ENCODE measurements around the gene CDK12. TPM values are rescaled to one million over a fixed set of nuclear protein-coding genes. Genes with fewer than 3 reads are reported as not detected.
"Not testable (repeated sequence)": the region's sequence is repeated elsewhere in the genome, so short reads cannot be mapped to it uniquely, and the experiment has no call there.

CDK12 gene
- total and polyA plus RNA-seq, 9 donors: 17.8 to 65.9 (median 47.9) TPM

- WGBS, 3 donors: 93 to 97% (median 93%) methylated on average over 4 of the region's 4 CpGs
- intact Hi-C loops (cut with DNase I): no loop called here
- no peak overlapping the region for H3K27ac ChIP-seq
- no peaks in the 10 kb centered on the region for H3K9me3 ChIP-seq
- H3K36me3 ChIP-seq: no peaks in the 10 kb centered on the region
- no peak for TF ChIP-seq CTCF (IDR thresholded peaks at IDR 0.05)
- no peak for TF ChIP-seq POLR2A (IDR thresholded peaks at IDR 0.05)
- TF ChIP-seq EP300 (IDR thresholded peaks at IDR 0.05): no peak
- H3K4me1 ChIP-seq (ENCODE audit: insufficient read depth): peaks cover 3% of the 10 kb centered on the region
- DNase-seq: no peak
- H3K27me3 ChIP-seq: no peaks in the 10 kb centered on the region
- no peak overlapping the region for H3K4me3 ChIP-seq
Observed at GRCh38 chr17:39487946-39488345, 26.7 kb downstream of the CDK12 start.

DNA sequence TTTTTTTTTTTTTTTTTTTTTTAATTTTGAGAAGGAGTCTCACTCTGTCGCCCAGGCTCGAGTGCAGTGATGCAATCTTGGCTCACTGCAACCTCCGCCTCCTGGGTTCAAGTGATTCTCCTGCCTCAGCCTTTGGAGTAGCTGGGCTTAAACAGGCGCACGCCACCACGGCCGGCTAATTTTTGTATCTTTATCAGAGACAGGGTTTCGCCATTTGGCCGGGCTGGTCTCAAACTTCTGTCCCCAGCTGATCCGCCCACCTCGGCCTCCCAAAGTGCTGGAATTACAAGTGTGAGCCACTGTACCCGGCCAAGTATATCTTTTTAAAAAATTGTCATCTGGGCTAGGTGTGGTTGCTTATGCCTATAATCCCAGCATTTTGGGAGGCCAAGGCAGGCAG is 35.6 kb downstream of the CDK12 start:
- DNase-seq; H3K4me1 ChIP-seq (ENCODE audit: insufficient read depth); intact Hi-C loops (cut with DNase I); H3K27ac ChIP-seq; H3K36me3 ChIP-seq; H3K27me3 ChIP-seq; H3K4me3 ChIP-seq; H3K9me3 ChIP-seq: not testable (repeated sequence)
- 93 to 95% (median 94%) methylated on average over 12 of the region's 12 CpGs for WGBS, 3 donors

GRCh38 chr17:39507511-39507910 is 46.2 kb downstream of the CDK12 start:
- no peak for TF ChIP-seq POLR2A (IDR thresholded peaks at IDR 0.05)
- no peak for TF ChIP-seq EP300 (IDR thresholded peaks at IDR 0.05)
- no peak for TF ChIP-seq CTCF (IDR thresholded peaks at IDR 0.05)
- intact Hi-C loops (cut with DNase I): no loop called here
- Histone ChIP-seq H3K36me3 (no peaks in the 10 kb centered on the region), H3K9me3 (no peaks in the 10 kb centered on the region), H3K27me3 (no peaks in the 10 kb centered on the region), H3K4me3 (no peak overlapping the region), H3K4me1 (ENCODE audit: insufficient read depth) (no peaks in the 10 kb centered on the region), H3K27ac (no peak overlapping the region)
- DNase-seq: no peak
- 72 to 87% (median 87%) methylated on average over 2 of the region's 2 CpGs for WGBS, 3 donors

DNA sequence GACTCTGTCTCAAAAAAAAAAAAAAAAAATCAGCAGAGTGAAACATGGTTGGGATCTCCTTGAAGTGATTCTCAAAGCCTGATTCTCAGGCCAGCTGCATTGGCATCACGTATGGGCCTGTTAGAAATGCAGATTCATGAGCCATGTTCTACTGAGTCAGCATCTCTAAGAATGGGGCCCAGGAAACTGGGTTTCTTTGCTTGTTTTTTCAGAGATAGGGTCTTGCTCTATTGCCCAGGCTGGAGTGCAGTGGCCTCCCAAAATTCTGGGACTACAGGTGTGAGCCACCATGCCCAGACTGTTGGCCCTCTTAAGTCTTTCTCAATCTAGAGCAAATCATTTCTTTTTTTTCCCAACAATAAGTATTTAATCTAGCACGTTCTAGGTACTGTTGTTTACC is 47.7 kb downstream of the CDK12 start:
- Histone ChIP-seq H3K4me3 (no peak overlapping the region), H3K4me1 (ENCODE audit: insufficient read depth) (no peaks in the 10 kb centered on the region), H3K27me3 (no peaks in the 10 kb centered on the region), H3K9me3 (no peaks in the 10 kb centered on the region), H3K36me3 (no peaks in the 10 kb centered on the region), H3K27ac (no peak overlapping the region)
- 85 to 94% (median 89%) methylated on average over 2 of the region's 2 CpGs for WGBS, 3 donors
- TF ChIP-seq EP300 (IDR thresholded peaks at IDR 0.05): no peak
- TF ChIP-seq POLR2A (IDR thresholded peaks at IDR 0.05): no peak
- no peak for TF ChIP-seq CTCF (IDR thresholded peaks at IDR 0.05)
- no peak for DNase-seq
- intact Hi-C loops (cut with DNase I): no loop called here

DNA sequence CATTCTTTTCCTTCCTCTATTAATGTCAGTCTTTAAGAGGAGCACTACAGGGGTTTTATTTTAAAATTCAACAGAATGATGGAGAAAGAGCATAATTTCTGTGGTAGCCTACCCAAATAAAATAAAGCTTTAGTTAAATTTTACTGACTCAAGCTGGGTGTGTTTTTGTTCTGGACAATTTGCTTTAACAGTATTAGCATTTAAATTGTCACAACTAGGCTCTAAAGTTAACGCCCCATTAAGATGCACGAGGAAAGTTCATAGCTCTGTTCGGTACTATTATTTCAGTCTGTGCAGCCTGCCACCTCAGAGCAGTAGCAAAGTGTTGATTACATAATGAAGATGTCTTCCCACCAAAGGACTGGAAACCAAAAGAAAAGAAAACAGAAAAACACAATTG is 52.0 kb downstream of the CDK12 start:
- no peak for DNase-seq
- no peaks in the 10 kb centered on the region for H3K27me3 ChIP-seq
- H3K27ac ChIP-seq: no peak overlapping the region
- 67 to 71% (median 70%) methylated on average over 3 of the region's 3 CpGs for WGBS, 3 donors
- H3K4me3 ChIP-seq: no peak overlapping the region
- H3K4me1 ChIP-seq (ENCODE audit: insufficient read depth): no peaks in the 10 kb centered on the region
- H3K36me3 ChIP-seq: no peaks in the 10 kb centered on the region
- intact Hi-C loops (cut with DNase I): no loop called here
- no peaks in the 10 kb centered on the region for H3K9me3 ChIP-seq
- no peak for TF ChIP-seq POLR2A (IDR thresholded peaks at IDR 0.05)

DNA sequence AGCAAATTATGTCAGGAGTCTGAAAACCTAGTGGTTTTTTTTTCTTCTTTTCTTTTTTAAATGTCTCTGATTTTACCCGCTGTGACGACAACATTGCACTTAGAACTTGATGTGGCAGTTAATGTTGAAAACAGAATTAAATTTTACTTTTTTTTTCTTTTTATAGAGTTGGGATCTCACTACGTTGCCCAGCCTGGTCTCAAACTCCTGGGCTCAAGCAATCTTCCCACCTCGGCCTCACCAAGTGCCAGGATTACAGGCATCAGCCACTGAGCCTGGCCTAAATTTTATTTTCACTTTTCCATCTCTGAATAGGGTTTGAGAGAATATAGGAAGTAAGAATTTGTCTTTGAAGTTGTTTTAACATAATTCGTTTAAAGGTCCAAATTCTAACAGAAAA is 52.6 kb downstream of the CDK12 start:
- H3K36me3 ChIP-seq: no peaks in the 10 kb centered on the region
- intact Hi-C loops (cut with DNase I): no loop called here

More for the DNA sequence above, 52.6 kb downstream of the CDK12 start:
- Histone ChIP-seq H3K4me3 (no peak overlapping the region), H3K4me1 (ENCODE audit: insufficient read depth) (no peaks in the 10 kb centered on the region), H3K9me3 (no peaks in the 10 kb centered on the region), H3K27me3 (no peaks in the 10 kb centered on the region), H3K27ac (no peak overlapping the region)
- DNase-seq: no peak
- WGBS, 3 donors: 94 to 97% (median 96%) methylated on average over 5 of the region's 5 CpGs
- TF ChIP-seq CTCF (IDR thresholded peaks at IDR 0.05) (no peak), POLR2A (IDR thresholded peaks at IDR 0.05) (no peak), EP300 (IDR thresholded peaks at IDR 0.05) (no peak)

Measured in ovary (tissue), 9 donors.